Left lung (tissue), 14 donors: Measurements from ENCODE around the gene SNX7. TPM values are rescaled to one million over a fixed set of nuclear protein-coding genes. Genes with fewer than 3 reads are reported as not detected.

Experiments
- ATAC-seq: fragments of 200-7000 bp; cut with Tn5 transposase; one replicate; pipeline ENCODE4 v1.9.1; 2020; ENCODE audit warnings: moderate library complexity
- DNase-seq, 4 donors: peaks; one replicate each; pipeline ENCODE4 v3.0.0-alpha.2; 2013 to 2020
- H3K27ac ChIP-seq, 2 donors: fragments of 200-600 bp; sonication (generic) in 1 of 2; one replicate each; pipeline versions ENCODE4 v1.5.0 to v1.8.0; 2020 to 2021
- H3K27me3 ChIP-seq, 2 donors: fragments of 200-600 bp; sonication (generic) in 1 of 2; one replicate each; pipeline versions ENCODE4 v1.5.0 to v1.8.0; 2020 to 2021
- H3K36me3 ChIP-seq, 2 donors: fragments of 200-600 bp; sonication (generic) in 1 of 2; one replicate each; pipeline versions ENCODE4 v1.5.0 to v1.8.0; 2020 to 2021
- H3K4me1 ChIP-seq, 2 donors: fragments of 200-600 bp; one replicate each; pipeline ENCODE4 v1.8.0; 2021
- H3K4me3 ChIP-seq, 2 donors: fragments of 200-600 bp; sonication (generic) in 1 of 2; one replicate each; pipeline versions ENCODE4 v1.5.0 to v1.8.0; 2020 to 2021; ENCODE audit warnings: mild to moderate bottlenecking in 1 of 2
- H3K9me3 ChIP-seq, 2 donors: fragments of 200-600 bp; sonication (generic) in 1 of 2; one replicate each; pipeline versions ENCODE4 v1.5.0 to v1.8.0; 2020 to 2021
- CTCF ChIP-seq, 2 donors: fragments of 200-600 bp; sonication (generic) in 1 of 2; IDR thresholded peaks; one replicate each; pipeline versions ENCODE4 v1.5.0 to v1.8.0; 2021; ENCODE audit warnings: antibody characterized with exemption in 2 of 2
- intact Hi-C, 2 donors: fragments of 100-400 bp; cut with DNase I; formaldehyde crosslinking; loops; one replicate each; pipeline versions ENCODE4 v1.11.2 to v1.14.2; 2022
- long read RNA-seq, 12 donors: library from polyadenylated mRNA in 2 of 12; unstranded in 2 of 12; transcript quantifications; one replicate each; pipeline ENCODE4 v2.0.0 and lab custom pipeline, GENCODE V29; 2019 to 2026
- polyA plus RNA-seq, 6 donors: library from polyadenylated mRNA; unstranded; fragments of 120-200 nt; gene quantifications; one replicate each; pipeline ENCODE4 v1.2.1, GENCODE V29; 2013; ENCODE audit not compliant: insufficient read length in 6 of 6
- total RNA-seq, 2 donors: library from RNA; stranded (reverse); fragmentation: NEBNext Ultra II Directional; extraction: Animal tissue kit (Norgen Biotek cat#: 25700); gene quantifications; one replicate each; pipeline ENCODE4 v1.2.1, GENCODE V29; 2021
- donor health status: DM: no; HTN: yes; CAD: no.
- donor health status: DM: no; HTN: no; CAD: no.

SNX7 gene
- 10 to 100 TPM; 16.5 to 27.3 TPM for total RNA-seq
- polyA plus RNA-seq = 10 to 100 TPM; 30.5 to 39.4 (median 34.9) TPM
- long read RNA-seq, donor 1, transcript SNX7-201 (9 exons, 1,734 nt) = major isoform, 18 of 57 reads
- long read RNA-seq, donor 1, partial matches to known transcripts = 39 of 57 reads
- long read RNA-seq, donor 1, other reads (novel, unspliced or antisense) = 0 of 57 reads
- long read RNA-seq, donor 2, transcript SNX7-201 (9 exons, 1,734 nt) = major isoform, 16 of 49 reads
- long read RNA-seq, donor 2, partial matches to known transcripts = 32 of 49 reads
- long read RNA-seq, donor 2, other reads (novel, unspliced or antisense) = 0 of 49 reads
- long read RNA-seq, donor 3, transcript SNX7-201 (9 exons, 1,734 nt) = major isoform, 25 of 40 reads
- long read RNA-seq, donor 3, partial matches to known transcripts = 15 of 40 reads
- long read RNA-seq, donor 3, other reads (novel, unspliced or antisense) = 0 of 40 reads
- long read RNA-seq, donor 4, transcript SNX7-201 (9 exons, 1,734 nt) = major isoform, 7 of 13 reads
- long read RNA-seq, donor 4, partial matches to known transcripts = 4 of 13 reads
- long read RNA-seq, donor 4, other reads (novel, unspliced or antisense) = 2 of 13 reads
- long read RNA-seq, donor 5, transcript SNX7-201 (9 exons, 1,734 nt) = major isoform, 16 of 38 reads
- long read RNA-seq, donor 5, partial matches to known transcripts = 22 of 38 reads
- long read RNA-seq, donor 5, other reads (novel, unspliced or antisense) = 0 of 38 reads
- long read RNA-seq, donor 6, transcript SNX7-201 (9 exons, 1,734 nt) = major isoform, 18 of 53 reads
- long read RNA-seq, donor 6, partial matches to known transcripts = 28 of 53 reads
- long read RNA-seq, donor 6, other reads (novel, unspliced or antisense) = 6 of 53 reads
- long read RNA-seq, donor 7, transcript SNX7-201 (9 exons, 1,734 nt) = major isoform, 12 of 18 reads
- long read RNA-seq, donor 7, partial matches to known transcripts = 6 of 18 reads
- long read RNA-seq, donor 7, other reads (novel, unspliced or antisense) = 0 of 18 reads
- long read RNA-seq, donor 8, transcript SNX7-201 (9 exons, 1,734 nt) = major isoform, 15 of 23 reads
- long read RNA-seq, donor 8, partial matches to known transcripts = 8 of 23 reads
- long read RNA-seq, donor 8, other reads (novel, unspliced or antisense) = 0 of 23 reads
- long read RNA-seq, donor 9 = 0 reads
- long read RNA-seq, donor 10, partial matches to known transcripts = 1 of 7 reads
- long read RNA-seq, donor 10, other reads (novel, unspliced or antisense) = 1 of 7 reads
- long read RNA-seq, donor 11, transcript SNX7-201 (9 exons, 1,734 nt) = major isoform, 13 of 28 reads
- long read RNA-seq, donor 11, partial matches to known transcripts = 14 of 28 reads
- long read RNA-seq, donor 11, other reads (novel, unspliced or antisense) = 0 of 28 reads
- long read RNA-seq, donor 12, transcript SNX7-201 (9 exons, 1,734 nt) = major isoform, 5 of 19 reads
- long read RNA-seq, donor 12, partial matches to known transcripts = 14 of 19 reads
- long read RNA-seq, donor 12, other reads (novel, unspliced or antisense) = 0 of 19 reads

- no peaks in the 10 kb centered on the region for H3K36me3 ChIP-seq
- peak; percentile 71 to 93 (median 86) for DNase-seq
- H3K27me3 ChIP-seq = peaks cover 0 to 41% of the 10 kb centered on the region in 2 donors
- H3K27ac ChIP-seq = peak within 1 kb of the TSS; percentile 81 to 89
- peak in 1 of 2 donors; percentile 28 for TF ChIP-seq CTCF (IDR thresholded peaks at IDR 0.05)
- H3K4me1 ChIP-seq = peaks cover 0 to 5% of the 10 kb centered on the region in 2 donors
- peak within 1 kb of the TSS; percentile 69 to 84 for H3K4me3 ChIP-seq
- H3K9me3 ChIP-seq = no peaks in the 10 kb centered on the region
- peak; percentile 98 for ATAC-seq
- intact Hi-C loops = no loop called here
Observed at GRCh38 chr1:98661544-98662355, at the start of gene SNX7. SNX7 (plus strand) TSS chr1:98661721; CDS start chr1:98661732, 11 bp downstream.

DNA sequence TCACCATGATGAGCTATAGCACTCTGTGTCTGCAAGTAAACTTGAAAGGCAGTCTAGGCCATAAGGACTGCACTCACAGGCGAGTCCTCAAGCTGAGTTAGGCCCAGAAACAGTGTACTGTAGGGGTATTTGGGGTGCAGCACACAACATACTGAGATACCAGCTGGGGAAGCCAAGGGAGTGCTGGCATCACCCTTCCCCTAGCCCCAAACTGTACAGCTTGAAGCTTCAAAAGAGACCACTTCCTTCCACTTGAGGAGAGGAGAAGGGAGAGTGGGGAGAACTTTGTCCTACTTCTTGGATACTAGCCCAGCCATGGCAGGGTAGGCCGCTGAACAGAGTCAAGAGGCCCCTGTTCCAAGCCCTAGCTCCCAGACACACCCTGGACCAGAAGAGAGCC, 24.2 kb upstream of the SNX7 start:
- Histone ChIP-seq H3K27ac (no peak overlapping the region), H3K36me3 (no peaks in the 10 kb centered on the region), H3K4me3 (no peak overlapping the region), H3K9me3 (peaks cover 0 to 35% of the 10 kb centered on the region in 2 donors), H3K27me3 (no peaks in the 10 kb centered on the region), H3K4me1 (no peaks in the 10 kb centered on the region)
- ATAC-seq (peak; percentile 21), DNase-seq (no peak)
- intact Hi-C loops = no loop called here
- TF ChIP-seq CTCF (IDR thresholded peaks at IDR 0.05) = no peak

DNA sequence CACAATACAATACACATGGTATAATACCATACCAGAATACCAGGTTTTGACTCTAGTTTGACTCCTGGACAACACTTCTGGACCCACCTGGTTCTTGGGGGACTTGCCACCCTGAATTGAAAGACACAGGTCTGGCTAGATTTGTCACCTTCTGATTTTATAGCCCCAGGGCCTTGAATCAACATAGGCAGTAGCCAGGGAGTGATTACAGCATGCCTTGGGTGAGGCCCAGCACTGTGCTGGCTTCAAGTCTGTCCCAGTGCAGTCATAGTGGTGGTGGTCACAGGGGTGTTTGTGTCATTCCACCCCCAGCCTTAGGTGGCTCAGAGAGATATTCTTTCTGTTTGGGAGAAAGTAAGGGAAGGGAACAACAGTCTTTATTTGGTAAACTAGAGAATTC, 23.3 kb upstream of the SNX7 start:
- intact Hi-C loops = no loop called here
- Histone ChIP-seq H3K36me3 (no peaks in the 10 kb centered on the region), H3K27ac (no peak overlapping the region), H3K27me3 (no peaks in the 10 kb centered on the region), H3K4me3 (no peak overlapping the region), H3K4me1 (no peaks in the 10 kb centered on the region), H3K9me3 (peaks cover 0 to 39% of the 10 kb centered on the region in 2 donors)
- DNase-seq (no peak), ATAC-seq (no peak)
- no peak for TF ChIP-seq CTCF (IDR thresholded peaks at IDR 0.05)

GRCh38 chr1:98644510-98644909, 17.0 kb upstream of the SNX7 start:
- intact Hi-C loops = no loop called here
- Histone ChIP-seq H3K27me3 (no peaks in the 10 kb centered on the region), H3K9me3 (peaks cover 0 to 24% of the 10 kb centered on the region in 2 donors), H3K4me3 (no peak overlapping the region), H3K36me3 (no peaks in the 10 kb centered on the region), H3K27ac (no peak overlapping the region), H3K4me1 (no peaks in the 10 kb centered on the region)
- DNase-seq (no peak), ATAC-seq (no peak)
- TF ChIP-seq CTCF (IDR thresholded peaks at IDR 0.05) = no peak
